HUES64 (cell line): ENCODE measurements around the gene RUSF1.

ENCODE experiments used
- H3K27ac ChIP-seq: 2 replicates; pipeline ENCODE4 v1.7.0; 2013; ENCODE audit warnings: low read depth, low read length, inconsistent platforms
- H3K27me3 ChIP-seq: 2 replicates; pipeline ENCODE4 v1.6.1; 2013; ENCODE audit warnings: mild to moderate bottlenecking, low read length; ENCODE audit not compliant: insufficient read depth
- H3K36me3 ChIP-seq: 2 replicates; pipeline ENCODE4 v1.6.1; 2013; ENCODE audit warnings: mild to moderate bottlenecking, low read length; ENCODE audit not compliant: insufficient read depth
- H3K4me1 ChIP-seq: 2 replicates; pipeline ENCODE4 v1.6.1; 2013; ENCODE audit warnings: mild to moderate bottlenecking, low read length, moderate library complexity; ENCODE audit not compliant: insufficient read depth
- H3K4me3 ChIP-seq: 2 replicates; pipeline ENCODE4 v1.5.1; 2013; ENCODE audit warnings: mild to moderate bottlenecking, low read length, moderate library complexity
- H3K9ac ChIP-seq: 2 replicates; pipeline ENCODE4 v1.6.1; 2013; ENCODE audit warnings: mild to moderate bottlenecking, low read depth, low read length
- H3K9me3 ChIP-seq: 2 replicates; pipeline ENCODE4 v1.6.1; 2013; ENCODE audit warnings: low read depth, low read length; ENCODE audit not compliant: insufficient read depth
- WGBS: fragments of 150-250, 120-280 bp; methylation state at CpG from one replicate; pipeline ENCODE4 v1.1.7; 2013; ENCODE audit warnings: missing lambda C conversion rate; 5-methylcytosine and 5-hydroxymethylcytosine counted together

The RUSF1 gene

GRCh38 chr16:31476303-31477219 is 31.6 kb downstream of the RUSF1 start:
- peak overlapping the region; percentile 64 for H3K4me3 ChIP-seq
- peaks cover 51% of the 10 kb centered on the region for H3K27me3 ChIP-seq
- no peaks in the 10 kb centered on the region for H3K9me3 ChIP-seq
- WGBS, result 84% methylated on average over 68 of the region's 68 CpGs
- no peak overlapping the region for H3K9ac ChIP-seq
- 0 out of 2 replicates have a peak, but pooled peaks cover 4% of the 10 kb centered on the region for H3K36me3 ChIP-seq
- H3K27ac ChIP-seq, result no peak overlapping the region
- 0 out of 2 replicates have a peak, but pooled peaks cover under 1% of the 10 kb centered on the region for H3K4me1 ChIP-seq

DNA sequence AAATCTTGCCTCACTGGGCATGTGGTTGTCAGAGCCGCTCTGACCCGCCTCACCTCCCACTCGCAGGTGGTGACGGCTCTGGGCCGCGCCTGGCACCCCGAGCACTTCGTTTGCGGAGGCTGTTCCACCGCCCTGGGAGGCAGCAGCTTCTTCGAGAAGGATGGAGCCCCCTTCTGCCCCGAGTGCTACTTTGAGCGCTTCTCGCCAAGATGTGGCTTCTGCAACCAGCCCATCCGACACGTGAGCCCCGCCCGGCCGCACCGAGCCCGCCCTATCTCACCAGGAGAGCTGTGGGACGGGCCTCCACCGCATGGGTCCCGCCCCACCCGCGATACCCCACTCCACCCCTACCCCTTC is 32.3 kb downstream of the RUSF1 start:
- 0 out of 2 replicates have a peak, but pooled peaks cover 4% of the 10 kb centered on the region for H3K36me3 ChIP-seq
- no peaks in the 10 kb centered on the region for H3K9me3 ChIP-seq
- H3K9ac ChIP-seq, result no peak overlapping the region
- H3K4me3 ChIP-seq, result peak overlapping the region; percentile 64; the same call in 1 of the 2 replicates
- no peak overlapping the region for H3K27ac ChIP-seq
- H3K27me3 ChIP-seq, result peaks cover 53% of the 10 kb centered on the region
- WGBS, result 83% methylated on average over 26 of the region's 26 CpGs
- 0 out of 2 replicates have a peak, but pooled peaks cover 3% of the 10 kb centered on the region for H3K4me1 ChIP-seq

DNA sequence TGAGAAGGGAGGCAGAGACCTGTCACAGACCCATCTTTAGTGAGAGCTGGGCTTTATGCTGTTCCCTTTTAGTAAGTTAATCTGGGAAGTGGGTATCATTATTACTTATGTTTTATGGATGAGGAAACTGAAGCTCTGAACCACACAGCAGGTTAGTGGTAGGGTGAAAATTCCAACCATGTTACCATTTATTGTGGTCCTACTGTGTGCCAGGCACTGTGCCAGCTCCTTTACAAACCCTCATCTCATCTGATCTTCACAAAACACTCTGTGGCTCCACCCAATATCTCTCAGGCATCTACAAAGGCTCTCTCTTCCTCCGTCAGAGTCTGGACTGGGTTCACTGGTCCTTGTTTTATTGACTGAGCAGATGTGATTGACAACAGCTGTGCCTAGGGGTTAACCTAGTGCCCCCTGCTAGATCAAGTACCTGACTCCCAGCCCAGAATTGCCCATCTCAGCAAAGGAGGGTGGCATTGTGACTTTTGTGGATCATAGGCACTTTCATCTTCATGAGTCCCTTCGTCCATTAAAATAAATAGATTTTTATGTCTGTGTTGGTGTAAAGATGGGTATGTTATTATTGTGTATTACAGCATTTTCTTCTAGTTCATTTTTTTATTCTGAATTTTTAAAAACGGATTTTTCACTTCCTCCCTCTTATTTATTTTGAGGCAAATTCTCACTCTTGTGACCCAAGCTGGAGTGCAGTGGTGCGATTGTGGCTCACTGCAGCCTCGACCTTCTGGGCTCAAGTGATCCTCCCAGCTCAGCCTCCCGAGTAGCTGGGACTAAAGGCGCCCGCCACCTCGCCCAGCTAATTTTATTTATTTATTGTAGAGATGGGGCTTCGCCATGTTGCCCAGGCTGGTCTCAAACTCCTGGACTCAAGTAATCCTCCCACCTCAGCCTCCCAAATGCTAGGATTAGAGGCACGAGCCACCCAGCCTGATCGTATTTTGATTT is 33.1 kb downstream of the RUSF1 start:
- Histone ChIP-seq H3K27me3 (peaks cover 54% of the 10 kb centered on the region), H3K36me3 (0 out of 2 replicates have a peak, but pooled peaks cover 4% of the 10 kb centered on the region), H3K27ac (no peak overlapping the region), H3K4me1 (0 out of 2 replicates have a peak, but pooled peaks cover 3% of the 10 kb centered on the region), H3K9ac (no peak overlapping the region), H3K9me3 (no peaks in the 10 kb centered on the region), H3K4me3 (no peak overlapping the region)
- 95% methylated on average over 12 of the region's 12 CpGs for WGBS

DNA sequence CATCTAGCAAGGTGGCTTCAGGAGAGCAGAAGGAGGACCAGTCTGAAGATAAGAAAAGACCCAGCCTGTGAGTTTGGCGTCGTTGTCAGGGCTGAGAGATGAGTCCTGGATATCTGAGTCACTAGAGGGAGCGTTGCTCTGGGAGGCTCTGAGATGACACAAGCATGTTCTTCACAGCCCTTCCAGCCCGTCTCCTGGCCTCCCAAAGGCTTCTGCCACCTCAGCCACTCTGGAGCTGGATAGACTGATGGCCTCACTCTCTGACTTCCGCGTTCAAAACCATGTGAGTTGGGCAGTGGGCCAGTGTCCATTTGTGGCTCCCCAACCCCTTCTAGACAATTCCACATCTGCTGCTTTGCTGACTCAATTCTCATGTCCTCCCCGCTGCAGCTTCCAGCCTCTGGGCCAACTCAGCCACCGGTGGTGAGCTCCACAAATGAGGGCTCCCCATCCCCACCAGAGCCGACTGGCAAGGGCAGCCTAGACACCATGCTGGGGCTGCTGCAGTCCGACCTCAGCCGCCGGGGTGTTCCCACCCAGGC is 33.9 kb downstream of the RUSF1 start:
- H3K36me3 ChIP-seq, result 0 out of 2 replicates have a peak, but pooled peaks cover 4% of the 10 kb centered on the region
- no peak overlapping the region for H3K4me3 ChIP-seq
- peaks cover 51% of the 10 kb centered on the region for H3K27me3 ChIP-seq
- H3K4me1 ChIP-seq, result 0 out of 2 replicates have a peak, but pooled peaks cover 3% of the 10 kb centered on the region
- H3K27ac ChIP-seq, result no peak overlapping the region
- H3K9me3 ChIP-seq, result no peaks in the 10 kb centered on the region
- no peak overlapping the region for H3K9ac ChIP-seq
- 91% methylated on average over 12 of the region's 12 CpGs for WGBS

GRCh38 chr16:31473264-31473984 is 34.8 kb downstream of the RUSF1 start:
- H3K9me3 ChIP-seq, result no peaks in the 10 kb centered on the region
- H3K4me3 ChIP-seq, result no peak overlapping the region
- 0 out of 2 replicates have a peak, but pooled peaks cover 3% of the 10 kb centered on the region for H3K4me1 ChIP-seq
- H3K36me3 ChIP-seq, result 0 out of 2 replicates have a peak, but pooled peaks cover 4% of the 10 kb centered on the region
- peaks cover 47% of the 10 kb centered on the region for H3K27me3 ChIP-seq
- H3K9ac ChIP-seq, result no peak overlapping the region
- WGBS, result 91% methylated on average over 17 of the region's 17 CpGs
- no peak overlapping the region for H3K27ac ChIP-seq

DNA sequence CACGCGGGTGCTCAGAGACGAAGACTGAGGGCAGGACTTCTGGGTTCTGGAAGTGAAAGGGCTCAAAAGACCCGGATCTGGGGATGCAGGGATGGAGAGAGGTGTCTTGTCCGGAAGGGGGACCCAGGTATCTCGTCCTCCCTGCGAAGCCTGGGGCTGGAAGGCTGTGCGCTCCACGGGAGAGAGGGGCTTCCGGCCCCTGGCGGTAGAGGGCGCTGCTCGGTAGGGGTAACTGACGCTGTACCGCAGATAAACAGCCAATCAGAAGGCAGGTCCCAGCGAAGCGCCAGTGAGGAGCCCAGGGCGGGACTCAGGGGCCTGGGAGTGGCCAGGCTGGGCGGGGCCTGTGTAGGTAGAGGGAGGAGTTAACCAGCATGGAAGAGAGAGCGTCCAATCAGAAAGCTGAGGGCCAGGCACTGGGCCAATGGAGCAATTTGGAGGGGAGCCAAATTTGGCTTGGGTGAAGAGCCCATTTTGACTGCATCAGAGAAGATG is 35.4 kb downstream of the RUSF1 start:
- H3K4me3 ChIP-seq, result peak overlapping the region; percentile 66
- 0 out of 2 replicates have a peak, but pooled peaks cover 3% of the 10 kb centered on the region for H3K4me1 ChIP-seq
- H3K9me3 ChIP-seq, result no peaks in the 10 kb centered on the region
- H3K36me3 ChIP-seq, result 0 out of 2 replicates have a peak, but pooled peaks cover 4% of the 10 kb centered on the region
- peaks cover 47% of the 10 kb centered on the region for H3K27me3 ChIP-seq
- WGBS, result 51% methylated on average over 20 of the region's 20 CpGs
- no peak overlapping the region for H3K9ac ChIP-seq
- H3K27ac ChIP-seq, result no peak overlapping the region

DNA sequence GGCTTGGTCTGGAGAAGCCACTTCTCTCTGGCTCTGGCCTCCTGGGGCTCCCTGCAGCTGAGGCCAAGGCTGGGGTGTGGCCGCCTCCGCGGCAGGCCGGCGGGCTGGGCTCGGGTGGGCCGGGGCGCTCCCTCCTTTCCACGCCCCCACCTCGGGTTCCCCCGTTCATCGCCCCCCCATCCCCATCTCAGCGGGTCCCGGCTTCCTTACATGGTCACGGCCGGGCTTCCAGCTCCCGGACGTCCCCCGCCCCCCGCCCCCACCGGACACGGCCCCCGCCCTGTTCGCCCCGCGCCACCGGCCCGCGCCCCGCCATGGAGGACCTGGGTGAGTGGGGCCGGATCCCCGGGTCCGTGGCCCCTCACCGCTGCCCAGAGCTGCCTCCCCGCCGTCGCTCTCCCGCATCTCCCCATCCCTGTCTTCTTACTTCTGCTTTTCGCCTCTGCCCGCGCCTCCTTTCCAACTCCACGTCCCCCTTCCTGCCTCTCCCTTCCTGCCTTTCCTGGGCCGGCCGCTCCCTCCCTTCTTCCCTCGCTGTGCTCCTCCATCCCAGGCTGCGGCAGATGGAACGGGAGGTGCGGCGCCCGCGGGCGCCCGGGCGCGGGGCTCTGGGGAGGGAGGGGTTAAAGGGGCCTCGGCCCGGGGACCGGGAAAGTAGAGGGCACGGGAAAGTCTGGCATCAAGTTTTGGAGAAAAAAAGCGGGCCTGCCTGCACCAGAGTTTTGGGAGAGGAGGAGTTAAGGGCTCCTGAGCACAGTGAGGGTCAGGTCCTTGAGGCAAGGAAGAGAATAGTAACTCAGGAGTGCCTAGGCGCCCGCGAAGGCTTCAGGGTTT is 36.1 kb downstream of the RUSF1 start, which contains the start of gene TGFB1I1:
TGFB1I1 (plus strand) TSS at position 278 of the 834 bp plus-strand sequence; CDS start at position 315, 37 bp downstream.
- H3K9ac ChIP-seq, result peak within 1 kb of the TSS; percentile 49; the same call in 1 of the 2 replicates
- 0 out of 2 replicates have a peak, but pooled peaks cover 3% of the 10 kb centered on the region for H3K4me1 ChIP-seq
- peak within 1 kb of the TSS; percentile 66 for H3K4me3 ChIP-seq
- peaks cover 6% of the 10 kb centered on the region; the same call in 1 of the 2 replicates for H3K36me3 ChIP-seq
- WGBS, result under 1% methylated on average over 51 of the region's 63 CpGs
- peaks cover 47% of the 10 kb centered on the region for H3K27me3 ChIP-seq
- no peaks in the 10 kb centered on the region for H3K9me3 ChIP-seq
- no peak within 1 kb of the TSS for H3K27ac ChIP-seq

DNA sequence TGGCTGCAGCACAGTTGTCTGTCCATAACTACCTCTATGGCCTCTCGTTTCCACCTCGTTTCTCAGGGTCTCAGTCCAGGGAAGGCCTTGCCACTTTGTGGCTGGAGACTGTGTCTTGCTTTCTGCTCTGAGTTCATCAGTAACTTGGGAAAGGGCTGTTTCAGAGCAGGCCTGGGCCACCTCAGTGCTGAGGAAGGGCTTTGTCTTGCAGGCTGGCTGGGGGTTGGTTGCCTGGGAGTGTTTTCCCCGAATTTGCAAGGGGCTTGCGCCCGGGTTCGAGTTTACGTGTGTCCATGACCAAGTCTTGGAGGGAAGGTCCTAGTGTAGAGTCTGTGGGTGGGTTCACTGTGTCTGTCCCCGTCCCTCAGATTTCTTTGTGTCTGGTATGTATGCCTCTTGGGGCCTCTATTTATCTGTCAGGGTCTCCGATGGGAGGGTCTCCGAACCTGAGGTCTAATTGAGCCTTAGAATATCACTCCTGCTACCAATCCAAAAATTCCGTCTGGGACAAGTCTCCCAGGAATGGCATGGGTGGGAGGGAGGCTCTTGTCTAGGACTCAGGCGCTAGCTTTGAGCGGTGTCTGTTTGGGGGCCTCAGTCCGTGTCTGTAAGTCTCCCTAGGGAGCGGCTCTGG is 36.8 kb downstream of the RUSF1 start:
- H3K9ac ChIP-seq, result no peak overlapping the region; the same call in 1 of the 2 replicates
- 0 out of 2 replicates have a peak, but pooled peaks cover 3% of the 10 kb centered on the region for H3K4me1 ChIP-seq
- WGBS, result 52% methylated on average over 15 of the region's 15 CpGs
- H3K36me3 ChIP-seq, result peaks cover 7% of the 10 kb centered on the region; the same call in 1 of the 2 replicates
- H3K9me3 ChIP-seq, result no peaks in the 10 kb centered on the region
- no peak overlapping the region for H3K27ac ChIP-seq
- H3K27me3 ChIP-seq, result peaks cover 45% of the 10 kb centered on the region
- peak overlapping the region; percentile 66 for H3K4me3 ChIP-seq

- Histone ChIP-seq H3K4me3 (no peak overlapping the region), H3K9me3 (no peaks in the 10 kb centered on the region), H3K4me1 (0 out of 2 replicates have a peak, but pooled peaks cover 3% of the 10 kb centered on the region), H3K27ac (no peak overlapping the region), H3K9ac (no peak overlapping the region), H3K36me3 (peaks cover 7% of the 10 kb centered on the region; the same call in 1 of the 2 replicates), H3K27me3 (peaks cover 38% of the 10 kb centered on the region)
- 93% methylated on average over 3 of the region's 3 CpGs for WGBS
Observed at GRCh38 chr16:31470615-31471014, 37.6 kb downstream of the RUSF1 start.
